ENCODE results near the gene STAMBP. TPM values are rescaled to one million over a fixed set of nuclear protein-coding genes. Genes with fewer than 3 reads are reported as not detected.
"Not testable (repeated sequence)": the region's sequence is repeated elsewhere in the genome, so short reads cannot be mapped to it uniquely, and the experiment has no call there.

The STAMBP gene
- polyA plus RNA-seq, 1 donor, result 63.8 TPM

GRCh38 chr2:73886357-73886756, 57.6 kb downstream of the STAMBP start:
- DNase-seq, result no peak

- DNase-seq, result not testable (repeated sequence)
Observed at GRCh38 chr2:73887596-73888353, 59.0 kb downstream of the STAMBP start.

DNA sequence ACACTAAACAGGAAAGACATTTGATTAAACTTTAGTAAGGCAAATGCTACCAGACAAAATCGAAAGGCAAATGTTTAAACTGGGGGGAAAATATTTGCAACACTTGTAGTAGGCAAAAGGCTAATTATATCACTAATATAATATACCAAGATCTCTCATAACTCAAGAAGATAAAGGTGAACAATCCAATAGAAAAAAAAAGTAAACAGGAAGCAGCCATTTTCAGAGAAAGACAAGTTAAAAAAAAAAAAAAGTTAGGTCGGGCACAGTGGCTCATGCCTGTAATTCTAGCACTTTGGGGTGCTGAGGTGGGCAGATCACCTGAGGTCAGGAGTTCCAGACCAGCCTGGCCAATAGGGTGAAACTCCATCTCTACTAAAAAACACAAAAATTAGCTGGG, 59.6 kb downstream of the STAMBP start:
- no peak for DNase-seq

GRCh38 chr2:73889206-73889605, 60.4 kb downstream of the STAMBP start:
- DNase-seq, result no peak

DNA sequence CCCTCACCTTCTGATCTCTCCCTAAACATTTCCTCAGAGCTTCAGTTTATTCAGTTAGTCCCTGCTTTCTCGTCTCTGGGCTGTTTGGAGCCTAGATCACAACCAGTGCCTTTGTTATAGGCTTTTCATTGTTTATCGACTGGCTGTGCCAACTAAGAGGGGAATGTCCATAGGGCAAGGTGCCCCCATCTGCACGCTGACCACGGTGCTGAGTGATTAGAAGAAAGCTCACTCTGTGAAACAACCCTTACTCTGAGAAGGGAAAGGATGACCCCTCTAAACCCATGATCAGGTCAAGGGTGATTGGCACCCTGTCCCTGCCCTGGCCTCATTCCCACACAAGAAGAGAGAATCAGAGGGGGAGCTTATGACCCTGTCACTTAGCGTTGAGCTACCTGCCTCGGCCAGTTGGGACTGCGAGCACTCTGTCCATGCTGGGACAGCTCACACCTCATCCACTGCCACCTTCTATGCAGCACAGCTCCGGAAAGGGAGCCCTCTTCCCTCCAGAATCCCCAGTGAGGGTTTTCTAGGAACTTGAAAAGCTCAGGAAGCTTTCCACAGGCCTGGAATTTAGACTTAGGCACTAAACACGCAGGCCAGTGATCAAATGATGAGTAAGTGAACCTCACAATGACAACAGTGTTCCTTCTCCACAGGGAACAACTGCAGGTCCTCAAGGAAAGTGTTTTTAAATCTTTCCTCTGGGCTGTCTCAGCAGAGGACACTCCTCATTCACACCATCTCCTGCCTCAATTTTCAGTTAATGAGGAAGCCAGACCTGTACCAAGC, 61.7 kb downstream of the STAMBP start:
- DNase-seq, result no peak

DNA sequence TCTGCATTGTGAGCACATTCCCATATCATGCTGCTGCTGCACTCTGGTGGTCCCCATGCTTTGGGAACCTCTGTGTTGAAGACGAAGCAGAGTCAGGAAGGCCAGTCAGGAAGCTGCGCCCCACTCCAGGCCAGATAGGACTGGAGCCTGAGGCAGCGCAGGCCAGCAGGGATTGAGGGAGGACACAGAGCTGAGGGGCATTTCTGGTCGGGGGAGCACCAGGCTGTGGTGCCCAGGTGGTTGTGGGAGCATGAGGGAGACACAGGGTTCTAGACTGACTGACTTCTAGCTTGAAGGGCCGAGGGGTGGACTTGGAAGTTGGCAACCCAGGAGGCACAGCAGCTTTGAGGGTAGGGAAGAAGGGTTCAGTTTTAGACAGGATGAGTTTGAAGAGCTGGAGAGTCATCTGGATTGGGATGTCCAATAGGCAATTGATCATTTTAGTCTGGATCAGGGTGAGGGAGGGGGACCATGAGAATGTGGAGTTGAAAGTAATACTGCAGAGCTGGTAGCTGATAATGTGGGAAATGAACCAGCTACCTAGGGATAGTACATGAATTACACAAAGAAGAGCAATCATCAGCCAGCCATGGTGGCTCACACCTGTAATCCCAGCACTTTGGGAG, 62.6 kb downstream of the STAMBP start:
- DNase-seq, result no peak

GRCh38 chr2:73892631-73893329, 64.0 kb downstream of the STAMBP start, which contains the start of gene ACTG2:
ACTG2 (plus strand) TSS chr2:73893008; CDS start chr2:73901312, 8,304 bp downstream.
- DNase-seq, result no peak

DNA sequence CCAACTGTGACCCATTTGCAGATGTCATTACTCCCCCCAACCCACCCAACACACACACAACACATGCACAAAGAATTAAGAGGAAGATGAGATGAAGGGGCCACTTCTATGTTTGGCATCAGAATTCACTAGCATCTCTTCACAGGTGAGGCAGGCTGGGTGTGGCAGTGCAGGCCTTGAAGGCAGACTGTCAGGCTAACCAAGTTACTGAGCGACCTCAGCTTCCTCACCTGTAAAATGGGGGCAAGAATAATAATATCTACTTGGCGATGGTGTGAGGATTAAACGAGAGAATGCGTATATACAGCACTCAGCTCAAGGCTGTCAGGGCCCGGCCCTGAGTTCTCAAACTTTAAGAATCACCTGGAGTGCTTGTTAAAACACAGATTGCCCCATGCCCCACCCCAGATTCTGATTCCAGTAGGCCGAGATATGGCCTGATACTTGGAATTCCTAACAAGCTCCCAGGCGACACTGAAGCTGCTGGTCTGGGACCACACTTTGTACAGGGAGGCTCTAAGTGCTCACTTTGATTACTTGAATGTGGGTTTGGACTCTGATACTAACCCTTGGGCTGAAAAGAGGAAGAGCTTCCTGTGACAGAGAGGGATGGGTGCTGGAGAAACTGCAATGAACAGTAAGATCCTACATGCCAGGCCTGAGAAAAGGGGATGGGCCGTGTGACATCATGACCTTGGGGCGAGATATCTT, 65.2 kb downstream of the STAMBP start:
- DNase-seq, result no peak

DNA sequence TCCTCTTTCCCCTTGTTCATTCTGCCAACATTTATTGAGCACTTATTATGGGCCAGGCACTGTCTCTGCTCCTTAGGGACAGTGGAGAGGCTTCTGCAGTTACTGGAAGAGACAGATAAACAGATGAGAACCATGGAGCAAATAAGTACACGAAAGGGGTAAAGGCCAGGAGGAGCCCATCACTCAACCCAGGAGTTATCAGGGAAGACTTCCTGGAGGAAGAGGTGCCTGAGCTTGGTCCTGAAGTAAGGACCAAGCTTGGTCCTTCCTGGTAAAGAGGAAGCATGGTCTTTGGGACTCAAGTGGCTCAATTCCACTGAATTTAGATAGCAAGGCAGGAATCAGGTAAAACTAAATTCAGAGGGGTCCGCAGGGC, 65.7 kb downstream of the STAMBP start:
- DNase-seq, result no peak

- no peak for DNase-seq
Observed at GRCh38 chr2:73894877-73895276, 66.1 kb downstream of the STAMBP start.

DNA sequence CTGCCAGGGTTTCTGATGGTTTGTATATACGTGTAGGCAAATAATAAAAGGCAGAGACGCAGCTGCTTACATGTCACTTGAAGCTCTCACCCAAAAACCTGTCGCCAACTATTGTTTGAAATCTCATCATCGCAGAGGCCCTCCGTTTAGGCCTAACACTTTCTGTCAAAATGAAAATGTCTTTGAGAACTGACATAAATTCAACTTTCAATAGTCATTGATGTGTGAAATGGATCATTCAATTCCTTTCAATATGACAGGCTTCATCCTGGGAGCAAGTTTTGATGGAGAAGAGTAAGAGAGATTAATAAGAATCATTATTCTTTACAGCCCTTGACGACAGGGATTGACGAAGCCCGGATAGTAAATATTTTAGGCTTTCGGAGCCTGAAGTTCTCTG, 66.7 kb downstream of the STAMBP start:
- no peak for DNase-seq

DNA sequence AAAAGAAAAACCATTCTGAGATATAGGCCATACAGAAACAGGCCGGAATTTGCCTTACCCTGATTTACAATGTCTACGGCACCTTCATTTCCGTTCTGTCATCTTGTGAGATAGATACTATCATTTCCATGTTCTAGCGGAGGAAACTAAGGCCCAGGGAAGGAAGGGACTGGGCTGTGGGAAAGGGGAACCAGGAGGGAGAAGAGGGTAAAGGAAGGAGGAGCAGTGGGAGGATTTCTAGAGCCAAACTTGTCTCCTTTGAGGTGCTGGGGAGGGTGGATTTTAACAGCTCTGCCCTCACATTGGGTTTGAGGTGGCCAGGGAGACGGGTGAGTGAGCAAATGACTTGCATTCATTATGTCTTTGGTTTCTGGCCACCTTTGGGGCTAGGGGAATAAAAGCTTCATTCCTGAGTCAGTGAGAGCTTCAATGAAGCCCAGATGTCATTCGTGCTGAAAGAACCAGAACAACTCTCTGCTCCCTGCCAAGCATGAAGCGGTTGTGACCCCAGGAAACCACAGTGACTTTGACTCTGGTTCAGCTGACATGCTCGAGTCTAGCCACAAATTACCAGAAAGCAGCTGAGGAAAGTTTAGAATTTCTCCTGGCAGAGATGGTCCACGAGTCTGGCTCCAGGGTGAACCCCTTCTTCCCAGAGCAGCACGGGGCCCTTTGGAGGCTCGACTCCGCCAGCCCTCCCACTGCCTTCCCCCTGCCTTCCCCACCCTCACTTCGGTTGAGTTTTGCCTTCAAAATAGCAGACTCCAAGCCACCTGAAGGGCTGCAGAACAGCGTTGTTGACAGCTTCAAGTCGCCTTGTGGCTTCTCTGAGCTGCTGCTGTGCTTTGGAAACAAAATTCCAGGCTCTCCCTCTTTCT, 67.8 kb downstream of the STAMBP start:
- DNase-seq, result no peak

GRCh38 chr2:73897240-73897583, 68.5 kb downstream of the STAMBP start:
- no peak for DNase-seq

- no peak for DNase-seq
Observed at GRCh38 chr2:73897934-73898333, 69.2 kb downstream of the STAMBP start.

GRCh38 chr2:73899801-73900336, 71.1 kb downstream of the STAMBP start:
- no peak for DNase-seq

DNA sequence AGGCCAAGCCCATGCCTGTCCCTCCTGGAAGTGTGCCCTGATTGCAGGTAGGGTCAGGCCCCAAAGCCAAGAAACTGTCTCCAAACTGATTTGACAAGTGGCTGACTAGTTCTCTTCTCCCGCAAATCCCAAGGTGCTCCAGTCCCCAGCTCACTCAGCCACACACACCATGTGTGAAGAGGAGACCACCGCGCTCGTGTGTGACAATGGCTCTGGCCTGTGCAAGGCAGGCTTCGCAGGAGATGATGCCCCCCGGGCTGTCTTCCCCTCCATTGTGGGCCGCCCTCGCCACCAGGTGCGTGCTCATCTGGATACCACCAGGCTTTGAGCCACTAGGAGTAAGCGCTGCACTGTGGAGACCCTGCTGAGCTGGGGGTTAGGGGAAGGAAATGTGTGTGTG, 72.4 kb downstream of the STAMBP start:
- no peak for DNase-seq

- DNase-seq, result no peak
Observed at GRCh38 chr2:73902284-73902683, 73.5 kb downstream of the STAMBP start.

GRCh38 chr2:73903313-73903712, 74.6 kb downstream of the STAMBP start:
- DNase-seq, result no peak

- DNase-seq, result not testable (repeated sequence)
Observed at GRCh38 chr2:73903949-73904613, 75.3 kb downstream of the STAMBP start.

DNA sequence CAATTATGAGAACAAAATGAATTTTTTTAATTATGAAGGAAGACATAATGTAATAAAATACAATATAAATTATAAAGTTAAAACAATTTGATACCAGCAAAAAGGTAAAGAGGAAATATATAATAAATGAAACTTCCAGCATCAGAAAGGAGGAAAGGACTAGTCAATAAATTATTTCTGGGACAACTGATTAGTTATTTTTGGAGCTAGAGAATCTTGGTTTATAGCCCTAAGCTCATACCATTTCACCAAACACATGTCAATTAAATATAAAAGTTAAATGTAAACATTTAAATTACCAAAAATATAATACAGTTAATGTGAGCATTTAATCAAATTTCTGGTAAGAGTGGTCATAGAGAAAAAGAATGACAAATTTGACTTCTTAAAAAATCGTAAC, 76.2 kb downstream of the STAMBP start:
- no peak for DNase-seq
